Psoas muscle (tissue), 8 donors: Measurements from ENCODE around the gene EXOC3L1. TPM values are rescaled to one million over a fixed set of nuclear protein-coding genes. Genes with fewer than 3 reads are reported as not detected.

Experiments used
- ATAC-seq, 4 donors: fragments of 200-7000 bp; cut with Tn5 transposase; one replicate each; pipeline ENCODE4 v1.9.1; 2020; ENCODE audit warnings: moderate library complexity in 3 of 4, mild to moderate bottlenecking in 2 of 4
- DNase-seq, 2 donors: peaks; one replicate each; pipeline ENCODE4 v3.0.0-alpha.2; 2020
- H3K27ac ChIP-seq: fragments of 200-600 bp; one replicate; pipeline ENCODE4 v1.8.0; 2022
- H3K27me3 ChIP-seq, 3 donors: fragments of 200-600 bp in 1 of 3; one replicate each; pipeline versions ENCODE4 v1.6.1 to v1.8.0; 2013 to 2022; ENCODE audit warnings: low read length in 2 of 3, mild to moderate bottlenecking in 2 of 3, moderate library complexity in 1 of 3; ENCODE audit not compliant: insufficient read depth in 3 of 3
- H3K36me3 ChIP-seq, 2 donors: fragments of 200-600 bp in 1 of 2; one replicate each; pipeline versions ENCODE4 v1.6.1 to v1.8.0; 2013 to 2022; ENCODE audit warnings: low read depth in 1 of 2, mild to moderate bottlenecking in 1 of 2, moderate library complexity in 1 of 2; ENCODE audit not compliant: insufficient read depth in 1 of 2
- H3K4me1 ChIP-seq: fragments of 200-600 bp; one replicate; pipeline ENCODE4 v1.8.0; 2022
- H3K4me3 ChIP-seq: fragments of 200-600 bp; one replicate; pipeline ENCODE4 v1.8.0; 2022; ENCODE audit warnings: mild to moderate bottlenecking
- H3K9me3 ChIP-seq: fragments of 200-600 bp; one replicate; pipeline ENCODE4 v1.8.0; 2022
- WGBS, 3 donors: extraction: QIAGEN DNeasy Blood & Tissue Kit; methylation state at CpG; one replicate each; pipeline versions ENCODE4 v1.1.6 to v1.1.7; 2013; 5-methylcytosine and 5-hydroxymethylcytosine counted together
- intact Hi-C, 2 donors: fragments of 100-400 bp; cut with DNase I; formaldehyde crosslinking; loops; one replicate each; pipeline versions ENCODE4 v1.11.0 to v1.14.2; 2022
- polyA plus RNA-seq, 3 donors: library from polyadenylated mRNA; stranded (reverse); fragments of 200-250 nt; gene quantifications; one replicate each; pipeline ENCODE4 v1.2.3, GENCODE V29; 2013
- total RNA-seq, 4 donors: library from RNA; stranded (reverse); fragmentation: NEBNext Ultra II Directional in 2 of 4; extraction: Animal tissue kit (Norgen Biotek cat#: 25700) in 2 of 4; gene quantifications; one replicate each; pipeline versions ENCODE4 v1.2.1 to v1.2.4, GENCODE V29; 2021 to 2023
- TF ChIP-seq, protein P1 (sequence below): fragments of 200-600 bp; IDR thresholded peaks from one replicate; pipeline ENCODE4 v1.8.0; 2022; ENCODE audit warnings: antibody characterized with exemption
- donor health status: healthy with polysubstance abuse.
- donor health status: DM: no; HTN: no; CAD: no; lungs with moderate emphysema.
- donor health status: Bipolar disorder and iron deficiency.
- donor health status: healthy.
- donor health status: DM: yes; HTN: yes; CAD: no.
- donor health status: DM: no; HTN: no; CAD: no.
- donor health status: DM: no; HTN: no; CAD: no.
- donor health status: DM: yes; HTN: yes; CAD: no.

The EXOC3L1 gene
- total and polyA plus RNA-seq, 7 donors: 0.84 to 3.4 (median 1.2) TPM

- TF ChIP-seq, protein P1, sequence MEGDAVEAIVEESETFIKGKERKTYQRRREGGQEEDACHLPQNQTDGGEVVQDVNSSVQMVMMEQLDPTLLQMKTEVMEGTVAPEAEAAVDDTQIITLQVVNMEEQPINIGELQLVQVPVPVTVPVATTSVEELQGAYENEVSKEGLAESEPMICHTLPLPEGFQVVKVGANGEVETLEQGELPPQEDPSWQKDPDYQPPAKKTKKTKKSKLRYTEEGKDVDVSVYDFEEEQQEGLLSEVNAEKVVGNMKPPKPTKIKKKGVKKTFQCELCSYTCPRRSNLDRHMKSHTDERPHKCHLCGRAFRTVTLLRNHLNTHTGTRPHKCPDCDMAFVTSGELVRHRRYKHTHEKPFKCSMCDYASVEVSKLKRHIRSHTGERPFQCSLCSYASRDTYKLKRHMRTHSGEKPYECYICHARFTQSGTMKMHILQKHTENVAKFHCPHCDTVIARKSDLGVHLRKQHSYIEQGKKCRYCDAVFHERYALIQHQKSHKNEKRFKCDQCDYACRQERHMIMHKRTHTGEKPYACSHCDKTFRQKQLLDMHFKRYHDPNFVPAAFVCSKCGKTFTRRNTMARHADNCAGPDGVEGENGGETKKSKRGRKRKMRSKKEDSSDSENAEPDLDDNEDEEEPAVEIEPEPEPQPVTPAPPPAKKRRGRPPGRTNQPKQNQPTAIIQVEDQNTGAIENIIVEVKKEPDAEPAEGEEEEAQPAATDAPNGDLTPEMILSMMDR: no peak
- ATAC-seq (peak; percentile 29 to 41 (median 34)), DNase-seq (peak; percentile 69 to 81)
- H3K4me3 ChIP-seq: peak overlapping the region; percentile 60
- H3K27me3 ChIP-seq: no peaks in the 10 kb centered on the region
- H3K36me3 ChIP-seq: peaks cover 0 to 10% of the 10 kb centered on the region in 2 donors
- peaks cover 41% of the 10 kb centered on the region for H3K4me1 ChIP-seq
- no peaks in the 10 kb centered on the region for H3K9me3 ChIP-seq
- intact Hi-C loops: no loop called here
- 4 to 5% (median 5%) methylated on average over 56 to 73 of the region's 73 CpGs for WGBS, 3 donors
- H3K27ac ChIP-seq: peak overlapping the region; percentile 34
These were observed 11.9 kb downstream of the EXOC3L1 start for GRCh38 chr16:67177743-67178699.

DNA sequence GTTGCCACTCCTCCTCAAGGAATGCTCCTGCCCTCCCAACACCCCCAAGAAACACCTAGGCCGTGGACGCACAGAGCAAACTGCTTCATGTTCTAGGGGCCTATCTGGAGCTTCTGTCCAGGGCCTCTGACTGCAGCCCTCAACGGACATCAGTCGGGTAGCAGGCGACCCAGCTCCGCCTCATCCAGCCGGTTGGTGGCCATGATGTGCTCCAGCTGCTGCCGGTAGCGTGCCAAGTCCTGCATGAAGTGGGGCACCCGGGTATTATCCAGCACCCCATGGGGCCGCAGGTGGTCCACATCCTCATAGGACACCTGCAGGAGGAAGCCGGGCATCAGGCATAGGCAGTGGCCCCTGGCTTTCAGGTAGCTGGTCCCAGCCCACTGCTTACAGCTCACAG lies 13.3 kb downstream of the EXOC3L1 start:
- TF ChIP-seq, protein P1: no peak
- no peak for ATAC-seq
- Histone ChIP-seq H3K36me3 (peaks cover 0 to 10% of the 10 kb centered on the region in 2 donors), H3K27ac (no peak overlapping the region), H3K4me3 (no peak overlapping the region), H3K27me3 (no peaks in the 10 kb centered on the region), H3K4me1 (peaks cover 43% of the 10 kb centered on the region), H3K9me3 (no peaks in the 10 kb centered on the region)
- no peak for DNase-seq
- intact Hi-C loops: no loop called here
- 55 to 68% (median 58%) methylated on average over 12 of the region's 12 CpGs for WGBS, 3 donors

DNA sequence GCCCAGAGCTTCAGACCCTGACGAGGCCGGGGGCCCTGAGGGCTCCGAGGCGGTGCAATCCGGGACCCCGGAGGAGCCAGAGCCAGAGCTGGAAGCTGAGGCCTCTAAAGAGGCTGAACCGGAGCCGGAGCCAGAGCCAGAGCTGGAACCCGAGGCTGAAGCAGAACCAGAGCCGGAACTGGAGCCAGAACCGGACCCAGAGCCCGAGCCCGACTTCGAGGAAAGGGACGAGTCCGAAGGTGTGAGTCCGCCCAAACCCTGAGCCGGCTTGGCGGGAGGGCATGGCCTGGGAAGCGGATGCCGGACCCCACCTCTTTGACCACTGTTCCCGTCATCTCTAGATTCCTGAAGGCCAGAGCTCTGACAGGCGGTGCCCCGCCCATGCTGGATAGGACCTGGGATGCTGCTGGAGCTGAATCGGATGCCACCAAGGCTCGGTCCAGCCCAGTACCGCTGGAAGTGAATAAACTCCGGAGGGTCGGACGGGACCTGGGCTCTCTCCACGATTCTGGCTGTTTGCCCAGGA lies 15.2 kb downstream of the EXOC3L1 start:
- ATAC-seq: no peak
- Histone ChIP-seq H3K9me3 (no peaks in the 10 kb centered on the region), H3K27me3 (no peaks in the 10 kb centered on the region), H3K4me1 (peaks cover 50% of the 10 kb centered on the region), H3K27ac (peak overlapping the region; percentile 97), H3K4me3 (peak overlapping the region; percentile 67), H3K36me3 (peaks cover 0 to 10% of the 10 kb centered on the region in 2 donors)
- TF ChIP-seq, protein P1: no peak
- WGBS, 3 donors: 46 to 49% (median 47%) methylated on average over 30 to 31 of the region's 31 CpGs
- intact Hi-C loops: no loop called here
- DNase-seq: no peak

GRCh38 chr16:67173808-67174705 lies 15.9 kb downstream of the EXOC3L1 start:
- Histone ChIP-seq H3K27me3 (no peaks in the 10 kb centered on the region), H3K9me3 (no peaks in the 10 kb centered on the region), H3K36me3 (peaks cover 0 to 12% of the 10 kb centered on the region in 2 donors), H3K27ac (peak overlapping the region; percentile 97), H3K4me3 (peak overlapping the region; percentile 67), H3K4me1 (peaks cover 57% of the 10 kb centered on the region)
- DNase-seq: peak; percentile 91 to 95
- WGBS, 3 donors: 1 to 2% (median 1%) methylated on average over 41 to 71 of the region's 71 CpGs
- intact Hi-C loops: no loop called here
- ATAC-seq: peak; percentile 68 to 70 (median 68)
- TF ChIP-seq, protein P1: peak; percentile 12
